H9 (cell line): ENCODE data around the gene ERN1. TPM values are rescaled to one million over a fixed set of nuclear protein-coding genes. Genes with fewer than 3 reads are reported as not detected.

Experiments used
- DNase-seq: peaks from one replicate; pipeline ENCODE4 v3.0.0-alpha.2; 2017
- H2AFZ ChIP-seq: one replicate; pipeline ENCODE4 v1.6.1; 2013; ENCODE audit warnings: mild to moderate bottlenecking, low read length, control low read depth, moderate library complexity
- H2AK5ac ChIP-seq: 2 replicates; pipeline ENCODE4 v1.6.1; 2013; ENCODE audit warnings: low read length, control low read depth, mixed read lengths; ENCODE audit not compliant: insufficient read length
- H2BK120ac ChIP-seq: one replicate; pipeline ENCODE4 v1.6.1; 2013; ENCODE audit warnings: low read depth, mild to moderate bottlenecking, low read length, control low read depth, inconsistent platforms; ENCODE audit not compliant: poor library complexity, severe bottlenecking
- H2BK12ac ChIP-seq: 2 replicates; pipeline ENCODE4 v1.6.1; 2013; ENCODE audit warnings: low read length, control low read depth, mixed read lengths, low read depth; ENCODE audit not compliant: insufficient read length
- H2BK15ac ChIP-seq: 2 replicates; pipeline ENCODE4 v1.6.1; 2013; ENCODE audit warnings: low read depth, low read length, control low read depth
- H2BK20ac ChIP-seq: one replicate; pipeline ENCODE4 v1.6.1; 2013; ENCODE audit warnings: low read depth, mild to moderate bottlenecking, low read length, control low read depth, inconsistent platforms; ENCODE audit not compliant: poor library complexity, severe bottlenecking
- H2BK5ac ChIP-seq: 2 replicates; pipeline ENCODE4 v1.6.1; 2013; ENCODE audit warnings: low read length, control low read depth, mixed read lengths; ENCODE audit not compliant: insufficient read length
- H3K14ac ChIP-seq: 2 replicates; pipeline ENCODE4 v1.6.1; 2013; ENCODE audit warnings: low read length, control low read depth; ENCODE audit not compliant: insufficient read depth
- H3K18ac ChIP-seq: 2 replicates; pipeline ENCODE4 v1.6.1; 2013; ENCODE audit warnings: low read depth, mild to moderate bottlenecking, mixed read lengths, low read length, control low read depth; ENCODE audit not compliant: insufficient read length
- H3K23ac ChIP-seq: 2 replicates; pipeline ENCODE4 v1.6.1; 2013; ENCODE audit warnings: low read length, control low read depth, mixed read lengths, low read depth; ENCODE audit not compliant: insufficient read length
- H3K23me2 ChIP-seq: 2 replicates; pipeline ENCODE4 v1.6.1; 2013; ENCODE audit warnings: low read depth, mild to moderate bottlenecking, mixed read lengths, low read length, control low read depth; ENCODE audit not compliant: insufficient read length, poor library complexity, severe bottlenecking
- H3K27ac ChIP-seq: 2 replicates; pipeline ENCODE4 v1.5.1; 2013; ENCODE audit warnings: low read length, control low read depth, mixed read lengths, low read depth; ENCODE audit not compliant: insufficient read length
- H3K27me3 ChIP-seq: 2 replicates; pipeline ENCODE4 v1.6.1; 2013; ENCODE audit warnings: low read length, control low read depth, inconsistent platforms; ENCODE audit not compliant: insufficient read depth
- H3K4ac ChIP-seq: 2 replicates; pipeline ENCODE4 v1.6.1; 2013; ENCODE audit warnings: low read depth, mild to moderate bottlenecking, control low read depth, inconsistent platforms, low read length, moderate library complexity
- H3K4me1 ChIP-seq: 2 replicates; pipeline ENCODE4 v1.6.1; 2013; ENCODE audit warnings: low read length, control low read depth, inconsistent platforms; ENCODE audit not compliant: insufficient read depth
- H3K4me2 ChIP-seq: 2 replicates; pipeline ENCODE4 v1.6.1; 2013; ENCODE audit warnings: low read length, control low read depth, mixed read lengths; ENCODE audit not compliant: insufficient read length, insufficient read depth
- H3K56ac ChIP-seq: 2 replicates; pipeline ENCODE4 v1.6.1; 2013; ENCODE audit warnings: low read depth, mild to moderate bottlenecking, mixed read lengths, low read length, control low read depth; ENCODE audit not compliant: insufficient read length
- H3K79me1 ChIP-seq: 2 replicates; pipeline ENCODE4 v1.6.1; 2013; ENCODE audit warnings: low read depth, mild to moderate bottlenecking, moderate library complexity, low read length, control low read depth, inconsistent platforms; ENCODE audit not compliant: insufficient read depth, poor library complexity, severe bottlenecking
- H3K79me2 ChIP-seq: 2 replicates; pipeline ENCODE4 v1.6.1; 2013; ENCODE audit warnings: low read length, control low read depth, inconsistent platforms; ENCODE audit not compliant: insufficient read depth
- H3K9ac ChIP-seq: 2 replicates; pipeline ENCODE4 v1.6.1; 2013; ENCODE audit warnings: low read length, control low read depth, mixed read lengths; ENCODE audit not compliant: insufficient read length; ENCODE audit errors: extremely low read depth
- H3K9me3 ChIP-seq: one replicate; pipeline ENCODE4 v1.6.1; 2013; ENCODE audit warnings: low read depth, low read length, inconsistent platforms; ENCODE audit not compliant: control insufficient read depth
- H3T11ph ChIP-seq: one replicate; pipeline ENCODE4 v1.6.1; 2013; ENCODE audit warnings: mild to moderate bottlenecking, low read length, control low read depth, inconsistent platforms
- H4K20me1 ChIP-seq: one replicate; pipeline ENCODE4 v1.6.1; 2013; ENCODE audit not compliant: control insufficient read depth, insufficient read length, insufficient read depth
- H4K5ac ChIP-seq: 2 replicates; pipeline ENCODE4 v1.6.1; 2013; ENCODE audit warnings: low read depth, mild to moderate bottlenecking, mixed read lengths, low read length, control low read depth; ENCODE audit not compliant: insufficient read length
- H4K8ac ChIP-seq: replicated peaks from 2 replicates; pipeline ENCODE4 v1.6.1; 2013; ENCODE audit warnings: low read length, control low read depth, mixed read lengths, low read depth; ENCODE audit not compliant: insufficient read length
- H4K91ac ChIP-seq: 2 replicates; pipeline ENCODE4 v1.6.1; 2013; ENCODE audit warnings: low read depth, mild to moderate bottlenecking, moderate library complexity, mixed read lengths, low read length, control low read depth; ENCODE audit not compliant: insufficient read length
- H3K27ac Mint-ChIP-seq, 3 experiments: 2 replicates in 2 of 3; 3 replicates in 1 of 3; pipeline ENCODE4 v1.8.0; 2020 to 2021; ENCODE audit warnings: mixed read lengths in 3 of 3, mild to moderate bottlenecking in 1 of 3, moderate library complexity in 1 of 3
- H3K27me3 Mint-ChIP-seq: 2 replicates; pipeline ENCODE4 v1.8.0; 2021; ENCODE audit warnings: low read depth, mild to moderate bottlenecking, moderate library complexity, mixed read lengths
- H3K36me3 Mint-ChIP-seq, 3 experiments: 2 replicates in 2 of 3; 3 replicates in 1 of 3; pipeline ENCODE4 v1.8.0; 2020 to 2021; ENCODE audit warnings: low read depth in 3 of 3, mixed read lengths in 3 of 3; ENCODE audit not compliant: insufficient read depth in 1 of 3
- H3K4me1 Mint-ChIP-seq, 2 experiments: 2 replicates each; pipeline ENCODE4 v1.8.0; 2020; ENCODE audit warnings: mixed read lengths in 2 of 2
- H3K4me3 Mint-ChIP-seq, 2 experiments: 2 replicates in 1 of 2; 3 replicates in 1 of 2; pipeline ENCODE4 v1.8.0; 2020 to 2021; ENCODE audit warnings: mild to moderate bottlenecking in 2 of 2, mixed read lengths in 2 of 2, moderate library complexity in 1 of 2
- H3K9me3 Mint-ChIP-seq, 2 experiments: 2 replicates in 1 of 2; 3 replicates in 1 of 2; pipeline ENCODE4 v1.8.0; 2020; ENCODE audit warnings: mild to moderate bottlenecking in 2 of 2, mixed read lengths in 2 of 2, moderate library complexity in 1 of 2
- WGBS: extraction: QIAGEN DNeasy Blood & Tissue Kit; methylation state at CpG from one replicate; pipeline ENCODE4 v1.1.7; 2013; ENCODE audit warnings: missing lambda C conversion rate, low lambda C conversion rate, mixed read lengths; ENCODE audit not compliant: insufficient read length; ENCODE audit errors: extremely low coverage; 5-methylcytosine and 5-hydroxymethylcytosine counted together
- total RNA-seq: library from RNA; stranded (reverse); gene quantifications from 2 replicates; pipeline ENCODE4 v1.2.1, GENCODE V29; 2021
- TF ChIP-seq, protein P1 (sequence below): fragments of 200-600 bp; sonication (generic); conservative IDR thresholded peaks from 3 replicates; pipeline ENCODE4 v1.8.0; 2021; ENCODE audit warnings: antibody characterized with exemption, mild to moderate bottlenecking

The ERN1 gene
- total RNA-seq, 1 experiment from 2014 or later = 5.0 TPM

- no peak overlapping the region for H2BK12ac ChIP-seq
- no peak overlapping the region for H3K14ac ChIP-seq
- H3K79me2 ChIP-seq = no peaks in the 10 kb centered on the region
- no peak for DNase-seq
- H3T11ph ChIP-seq = no peak overlapping the region
- H3K23me2 ChIP-seq = peaks cover 3% of the 10 kb centered on the region
- no peaks in the 10 kb centered on the region for H3K9me3 ChIP-seq
- H3K18ac ChIP-seq = no peak overlapping the region
- peaks cover 3 to 4% of the 10 kb centered on the region in 2 experiments for H3K4me1 Mint-ChIP-seq
- no peak overlapping the region for H3K4me3 Mint-ChIP-seq
- no peaks in the 10 kb centered on the region for H3K79me1 ChIP-seq
- no peaks in the 10 kb centered on the region for H4K20me1 ChIP-seq
- H3K23ac ChIP-seq = no peak overlapping the region
- no CpG with 5 or more reads among the region's 2 CpGs for WGBS
- H3K4me1 ChIP-seq = no peaks in the 10 kb centered on the region
- H2AK5ac ChIP-seq = no peak overlapping the region
- no peak overlapping the region for H4K8ac ChIP-seq
- no peak overlapping the region for H3K27ac ChIP-seq
- H2AFZ ChIP-seq = no peak overlapping the region
- no peak overlapping the region for H2BK5ac ChIP-seq
- H3K4me2 ChIP-seq = no peak overlapping the region
- H3K27ac Mint-ChIP-seq = no peak overlapping the region
- H3K9me3 Mint-ChIP-seq = peaks cover 0 to 2% of the 10 kb centered on the region in 2 experiments; a peak in 1 of 5 replicates
- H3K4ac ChIP-seq = no peak overlapping the region
- H4K5ac ChIP-seq = no peak overlapping the region
- no peak overlapping the region for H4K91ac ChIP-seq
- H3K36me3 Mint-ChIP-seq = no peaks in the 10 kb centered on the region
- TF ChIP-seq, protein P1, sequence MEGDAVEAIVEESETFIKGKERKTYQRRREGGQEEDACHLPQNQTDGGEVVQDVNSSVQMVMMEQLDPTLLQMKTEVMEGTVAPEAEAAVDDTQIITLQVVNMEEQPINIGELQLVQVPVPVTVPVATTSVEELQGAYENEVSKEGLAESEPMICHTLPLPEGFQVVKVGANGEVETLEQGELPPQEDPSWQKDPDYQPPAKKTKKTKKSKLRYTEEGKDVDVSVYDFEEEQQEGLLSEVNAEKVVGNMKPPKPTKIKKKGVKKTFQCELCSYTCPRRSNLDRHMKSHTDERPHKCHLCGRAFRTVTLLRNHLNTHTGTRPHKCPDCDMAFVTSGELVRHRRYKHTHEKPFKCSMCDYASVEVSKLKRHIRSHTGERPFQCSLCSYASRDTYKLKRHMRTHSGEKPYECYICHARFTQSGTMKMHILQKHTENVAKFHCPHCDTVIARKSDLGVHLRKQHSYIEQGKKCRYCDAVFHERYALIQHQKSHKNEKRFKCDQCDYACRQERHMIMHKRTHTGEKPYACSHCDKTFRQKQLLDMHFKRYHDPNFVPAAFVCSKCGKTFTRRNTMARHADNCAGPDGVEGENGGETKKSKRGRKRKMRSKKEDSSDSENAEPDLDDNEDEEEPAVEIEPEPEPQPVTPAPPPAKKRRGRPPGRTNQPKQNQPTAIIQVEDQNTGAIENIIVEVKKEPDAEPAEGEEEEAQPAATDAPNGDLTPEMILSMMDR = peak; percentile 58
- no peak overlapping the region for H3K9ac ChIP-seq
- no peak overlapping the region for H2BK20ac ChIP-seq
- H2BK120ac ChIP-seq = no peak overlapping the region
- H3K27me3 Mint-ChIP-seq = peaks cover 12% of the 10 kb centered on the region
- no peak overlapping the region for H2BK15ac ChIP-seq
- H3K27me3 ChIP-seq = no peaks in the 10 kb centered on the region; the same call in 1 of the 2 replicates
- H3K56ac ChIP-seq = no peak overlapping the region
These were observed 112.5 kb downstream of the ERN1 start for GRCh38 chr17:64017381-64017980.
